ENCODE data around the gene RNF20.
"Not testable (repeated sequence)": the region's sequence is repeated elsewhere in the genome, so short reads cannot be mapped to it uniquely, and the experiment has no call there.

RNF20 gene

GRCh38 chr9:101530076-101530711 is 3.5 kb upstream of the RNF20 start:
- in situ Hi-C loops (cut with MboI; ENCODE audit: low sequenced_read_pairs), result no loop called here

- in situ Hi-C loops (cut with MboI; ENCODE audit: low sequenced_read_pairs), result no loop called here
Measured at GRCh38 chr9:101536351-101536750, 2.7 kb downstream of the RNF20 start.

GRCh38 chr9:101536938-101537337 is 3.3 kb downstream of the RNF20 start:
- in situ Hi-C loops (cut with MboI; ENCODE audit: low sequenced_read_pairs), result no loop called here

GRCh38 chr9:101540069-101540468 is 6.4 kb downstream of the RNF20 start:
- in situ Hi-C loops (cut with MboI; ENCODE audit: low sequenced_read_pairs), result no loop called here

GRCh38 chr9:101543098-101543735 is 9.6 kb downstream of the RNF20 start:
- in situ Hi-C loops (cut with MboI; ENCODE audit: low sequenced_read_pairs), result no loop called here

- in situ Hi-C loops (cut with MboI; ENCODE audit: low sequenced_read_pairs), result not testable (repeated sequence)
Measured at GRCh38 chr9:101549472-101550098, 15.9 kb downstream of the RNF20 start.

- in situ Hi-C loops (cut with MboI; ENCODE audit: low sequenced_read_pairs), result no loop called here
Measured at GRCh38 chr9:101561740-101562139, 28.1 kb downstream of the RNF20 start.

- in situ Hi-C loops (cut with MboI; ENCODE audit: low sequenced_read_pairs), result no loop called here
Measured at GRCh38 chr9:101562966-101563365, 29.3 kb downstream of the RNF20 start.

GRCh38 chr9:101564252-101564651 is 30.6 kb downstream of the RNF20 start:
- in situ Hi-C loops (cut with MboI; ENCODE audit: low sequenced_read_pairs), result no loop called here

- in situ Hi-C loops (cut with MboI; ENCODE audit: low sequenced_read_pairs), result no loop called here
Measured at GRCh38 chr9:101566904-101567724, 33.5 kb downstream of the RNF20 start.

- in situ Hi-C loops (cut with MboI; ENCODE audit: low sequenced_read_pairs), result no loop called here
Measured at GRCh38 chr9:101567725-101568350, 34.2 kb downstream of the RNF20 start.

GRCh38 chr9:101569741-101570501 is 36.3 kb downstream of the RNF20 start:
- in situ Hi-C loops (cut with MboI; ENCODE audit: low sequenced_read_pairs), result no loop called here

GRCh38 chr9:101571114-101571513 is 37.5 kb downstream of the RNF20 start:
- in situ Hi-C loops (cut with MboI; ENCODE audit: low sequenced_read_pairs), result no loop called here

GRCh38 chr9:101572316-101572715 is 38.7 kb downstream of the RNF20 start:
- in situ Hi-C loops (cut with MboI; ENCODE audit: low sequenced_read_pairs), result no loop called here

GRCh38 chr9:101574731-101575333 is 41.2 kb downstream of the RNF20 start:
- in situ Hi-C loops (cut with MboI; ENCODE audit: low sequenced_read_pairs), result no loop called here

- in situ Hi-C loops (cut with MboI; ENCODE audit: low sequenced_read_pairs), result no loop called here
Measured at GRCh38 chr9:101578378-101578777, 44.7 kb downstream of the RNF20 start.

- in situ Hi-C loops (cut with MboI; ENCODE audit: low sequenced_read_pairs), result no loop called here
Measured at GRCh38 chr9:101579711-101580545, 46.3 kb downstream of the RNF20 start.

GRCh38 chr9:101582553-101582952 is 48.9 kb downstream of the RNF20 start:
- in situ Hi-C loops (cut with MboI; ENCODE audit: low sequenced_read_pairs), result no loop called here

GRCh38 chr9:101585740-101586139 is 52.1 kb downstream of the RNF20 start:
- in situ Hi-C loops (cut with MboI; ENCODE audit: low sequenced_read_pairs), result no loop called here
